ENCODE measurements around the gene DNAJC22. TPM values are rescaled to one million over a fixed set of nuclear protein-coding genes. Genes with fewer than 3 reads are reported as not detected.

The DNAJC22 gene
- total and polyA plus RNA-seq, 9 of the 15 experiments (the other 6 are each of a cell fraction or from before 2014, with no cell fraction given), result 0.10 to 1.2 (median 0.47) TPM

DNA sequence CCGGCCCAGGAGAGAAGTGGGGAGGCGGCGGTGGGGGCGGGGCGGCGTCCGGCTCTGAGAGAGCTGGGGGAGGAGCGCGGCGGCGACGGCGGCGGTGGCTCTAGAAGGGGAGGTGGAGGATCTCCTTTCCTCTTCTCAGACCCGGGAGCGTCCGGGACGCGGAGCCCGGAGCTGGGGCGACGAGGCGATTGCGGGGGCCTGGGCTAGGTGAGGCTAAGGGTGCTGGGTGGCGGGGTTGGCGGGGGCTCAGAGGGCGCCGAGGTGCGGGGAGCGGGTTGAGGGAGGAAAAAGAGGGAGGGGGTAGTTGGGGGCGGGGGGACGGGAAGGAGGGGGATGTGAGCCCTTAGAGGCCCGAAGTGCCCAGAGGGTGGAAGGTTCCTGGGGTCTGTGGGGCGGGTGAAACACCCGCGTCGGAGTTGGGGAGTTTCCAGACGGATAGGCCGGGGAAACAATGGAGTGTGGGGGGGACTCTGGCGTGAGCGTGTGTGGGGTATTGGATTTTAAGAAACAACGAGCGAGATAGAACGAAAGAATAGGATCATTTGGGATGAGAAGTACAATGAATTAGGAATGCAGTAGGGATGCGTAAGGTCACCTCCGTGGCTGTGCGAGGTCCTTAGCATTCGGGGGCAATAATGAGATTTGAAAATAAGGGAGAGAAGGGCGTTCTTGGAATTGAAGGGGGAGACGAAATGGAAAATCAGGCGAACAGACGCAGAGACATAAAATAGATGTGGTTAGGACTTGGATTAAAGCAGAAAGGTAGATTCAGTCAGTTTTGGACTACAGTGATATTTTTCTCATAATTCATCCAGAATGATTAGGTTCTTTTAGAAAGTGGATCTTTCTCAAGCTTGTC, 20.9 kb downstream of the DNAJC22 start, which contains the start of gene SPATS2 (continued):
- TF ChIP-seq ZBTB5 (IDR thresholded peaks at IDR 0.05), result peak; percentile 89
- no peak for TF ChIP-seq U2AF2 (optimal IDR thresholded peaks at IDR 0.05; ENCODE audit: low read depth, low read length)
- TF ChIP-seq PHF21A (IDR thresholded peaks at IDR 0.05; ENCODE audit: borderline replicate concordance, low read depth), result 0 out of 2 replicates have a peak, but pooled peaks have one; percentile 2
- TF ChIP-seq FOXP1 (CRISPR knock-in tag; IDR thresholded peaks at IDR 0.05), result no peak
- 0 out of 2 replicates have a peak, but pooled peaks have one; percentile 40 for TF ChIP-seq ZBTB1 (CRISPR knock-in tag; IDR thresholded peaks at IDR 0.05; ENCODE audit: borderline replicate concordance, low read depth)
- no peak for TF ChIP-seq ERF (CRISPR knock-in tag; IDR thresholded peaks at IDR 0.05)
- no peak for TF ChIP-seq STAG1 (CRISPR knock-in tag; IDR thresholded peaks at IDR 0.05; ENCODE audit: borderline replicate concordance)
- TF ChIP-seq BRF2 (IDR thresholded peaks at IDR 0.05; ENCODE audit: borderline replicate concordance, insufficient read depth, insufficient read length), result no peak
- no peak for TF ChIP-seq TSHZ1 (CRISPR knock-in tag; IDR thresholded peaks at IDR 0.05)
- TF ChIP-seq ARID1B (IDR thresholded peaks at IDR 0.05), result 0 out of 2 replicates have a peak, but pooled peaks have one; percentile 4
- TF ChIP-seq, protein P1, sequence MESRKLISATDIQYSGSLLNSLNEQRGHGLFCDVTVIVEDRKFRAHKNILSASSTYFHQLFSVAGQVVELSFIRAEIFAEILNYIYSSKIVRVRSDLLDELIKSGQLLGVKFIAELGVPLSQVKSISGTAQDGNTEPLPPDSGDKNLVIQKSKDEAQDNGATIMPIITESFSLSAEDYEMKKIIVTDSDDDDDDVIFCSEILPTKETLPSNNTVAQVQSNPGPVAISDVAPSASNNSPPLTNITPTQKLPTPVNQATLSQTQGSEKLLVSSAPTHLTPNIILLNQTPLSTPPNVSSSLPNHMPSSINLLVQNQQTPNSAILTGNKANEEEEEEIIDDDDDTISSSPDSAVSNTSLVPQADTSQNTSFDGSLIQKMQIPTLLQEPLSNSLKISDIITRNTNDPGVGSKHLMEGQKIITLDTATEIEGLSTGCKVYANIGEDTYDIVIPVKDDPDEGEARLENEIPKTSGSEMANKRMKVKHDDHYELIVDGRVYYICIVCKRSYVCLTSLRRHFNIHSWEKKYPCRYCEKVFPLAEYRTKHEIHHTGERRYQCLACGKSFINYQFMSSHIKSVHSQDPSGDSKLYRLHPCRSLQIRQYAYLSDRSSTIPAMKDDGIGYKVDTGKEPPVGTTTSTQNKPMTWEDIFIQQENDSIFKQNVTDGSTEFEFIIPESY (CRISPR knock-in tag; IDR thresholded peaks at IDR 0.05), result no peak
- TF ChIP-seq MAZ (CRISPR knock-in tag; conservative IDR thresholded peaks at IDR 0.05 in 1 of 2, IDR thresholded peaks at IDR 0.05 in 1 of 2), result 0 out of 4 replicates have a peak, but pooled peaks of 1 of the 2 experiments have one; percentile 51
- TF ChIP-seq ZNF77 (CRISPR knock-in tag; IDR thresholded peaks at IDR 0.05), result no peak
- TF ChIP-seq LCOR (CRISPR knock-in tag; IDR thresholded peaks at IDR 0.05), result 0 out of 2 replicates have a peak, but pooled peaks have one; percentile 37
- TF ChIP-seq POLR2AphosphoS5 (IDR thresholded peaks at IDR 0.05; ENCODE audit: control insufficient read depth, insufficient read depth, low read depth, low read length), result peak; percentile 9; the same call in 1 of the 2 replicates
- TF ChIP-seq ZNF253 (CRISPR knock-in tag; conservative IDR thresholded peaks at IDR 0.05), result no peak
- TF ChIP-seq KHSRP (IDR thresholded peaks at IDR 0.05), result no peak
- TF ChIP-seq NEUROD1 (IDR thresholded peaks at IDR 0.05; ENCODE audit: borderline replicate concordance, low read depth, low read length, partially characterized antibody), result peak; percentile 45
